GM23248 (cell line): ENCODE measurements around the gene PLA2G2E.

Experiments used
- EZH2 ChIP-seq: fragments of 200-600 bp; sonication (generic); IDR thresholded peaks from 2 replicates; pipeline ENCODE4 v1.6.1; 2018; ENCODE audit warnings: antibody characterized with exemption, mild to moderate bottlenecking; ENCODE audit not compliant: insufficient read depth, poor library complexity, severe bottlenecking
- EZH2phosphoT487 ChIP-seq: fragments of 200-600 bp; sonication (generic); IDR thresholded peaks from 2 replicates; pipeline ENCODE4 v1.6.1; 2018; ENCODE audit warnings: antibody characterized with exemption, moderate library complexity, mild to moderate bottlenecking, low read depth; ENCODE audit not compliant: insufficient read depth

DNA sequence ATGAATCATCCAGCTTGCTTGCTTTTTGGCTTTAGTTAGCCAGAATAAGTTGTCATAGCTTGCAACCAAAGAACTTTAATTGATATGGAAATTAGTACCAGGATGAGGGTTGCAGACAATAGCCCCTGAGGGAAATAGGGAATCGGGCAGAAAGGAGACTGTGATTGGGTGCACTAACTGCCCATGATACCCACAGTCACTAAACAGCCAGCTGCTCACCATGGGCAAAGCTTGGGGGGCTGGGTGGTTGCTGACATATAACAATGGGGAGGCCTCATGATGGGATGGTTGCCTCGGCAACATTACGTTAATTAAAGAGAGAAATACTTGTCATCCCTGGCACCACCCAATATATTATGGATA is 17.8 kb upstream of the PLA2G2E start:
- TF ChIP-seq EZH2phosphoT487 (no peak), EZH2 (no peak)
